ENCODE data around the gene PRRC2C. TPM values are rescaled to one million over a fixed set of nuclear protein-coding genes. Genes with fewer than 3 reads are reported as not detected.

PRRC2C gene
- total and polyA plus RNA-seq, 2 of the 4 experiments (the other 2 are of a cell fraction) = 54.0 to 58.3 TPM

GRCh38 chr1:171470726-171471125 lies 14.6 kb upstream of the PRRC2C start:
- H2BK20ac ChIP-seq (ENCODE audit: low read depth, low read length) = no peak overlapping the region
- H2BK120ac ChIP-seq (ENCODE audit: low read depth, low read length) = no peak overlapping the region
- dilution Hi-C loops (cut with HindIII; ENCODE audit: low sequenced_read_pairs, unreplicated experiment) = no loop called here
- H3K4ac ChIP-seq (ENCODE audit: low read depth, low read length) = no peak overlapping the region
- BruUV-seq (replicated peaks) = no TSS peak
- intact Hi-C loops (cut with micrococcal nuclease) = no loop called here
- H4K91ac ChIP-seq (ENCODE audit: insufficient read depth, low read depth, low read length) = no peak overlapping the region
- no peak overlapping the region for H3K9ac ChIP-seq (ENCODE audit: low read depth, low read length)
- H4K5ac ChIP-seq (ENCODE audit: low read depth, low read length) = no peak overlapping the region
- no peak overlapping the region for H2BK5ac ChIP-seq (ENCODE audit: low read depth, low read length, poor library complexity, severe bottlenecking)
- no peaks in the 10 kb centered on the region for H3K9me3 ChIP-seq (ENCODE audit: control insufficient read depth, insufficient read depth, low read length)
- DNase-seq = no peak
- H3K23ac ChIP-seq (ENCODE audit: low read depth, low read length) = no peak overlapping the region
- in situ Hi-C loops (cut with MboI; ENCODE audit: low sequenced_read_pairs) = no loop called here
- no peak overlapping the region for H2AK9ac ChIP-seq (replicated peaks; ENCODE audit: low read depth, low read length, poor library complexity)
- H3K56ac ChIP-seq (ENCODE audit: extremely low read depth, insufficient read depth, low read length) = no peak overlapping the region
- ChIA-PET CTCF (interaction anchor here (0.6 kb wide), 1 partner anchor 28 kb away, joined by 3 read pairs; no protein-coding TSS in a partner anchor), POLR2A (ENCODE audit: unreplicated experiment) (no interaction called here)
- no peak overlapping the region for H2AK5ac ChIP-seq (ENCODE audit: low read depth, low read length)
- TF ChIP-seq CTCF (conservative IDR thresholded peaks at IDR 0.05; ENCODE audit: low read depth, low read length) = no peak
- no peak for TF ChIP-seq RFX5 (IDR thresholded peaks at IDR 0.05; ENCODE audit: low read depth, low read length)
- no peak for TF ChIP-seq BHLHE40 (IDR thresholded peaks at IDR 0.05; ENCODE audit: low read depth, low read length)
- no peak for TF ChIP-seq RCOR1 (IDR thresholded peaks at IDR 0.05; ENCODE audit: insufficient replicate concordance, low read length)
- TF ChIP-seq MAFK (IDR thresholded peaks at IDR 0.05; ENCODE audit: low read depth, low read length) = no peak
- TF ChIP-seq CHD1 (IDR thresholded peaks at IDR 0.05; ENCODE audit: low read depth, low read length) = no peak
- TF ChIP-seq CEBPB (IDR thresholded peaks at IDR 0.05; ENCODE audit: low read depth, low read length) = no peak
- TF ChIP-seq FOS (IDR thresholded peaks at IDR 0.05; ENCODE audit: low read depth, low read length) = no peak
- TF ChIP-seq POLR2A (IDR thresholded peaks at IDR 0.05; ENCODE audit: low read depth, low read length) = no peak
- TF ChIP-seq SMC3 (IDR thresholded peaks at IDR 0.05; ENCODE audit: low read depth, low read length) = no peak
- TF ChIP-seq ELK1 (IDR thresholded peaks at IDR 0.05; ENCODE audit: borderline replicate concordance, low read depth, low read length) = no peak
- TF ChIP-seq RAD21 (IDR thresholded peaks at IDR 0.05; ENCODE audit: low read length) = no peak
- no peak for TF ChIP-seq MXI1 (IDR thresholded peaks at IDR 0.05; ENCODE audit: borderline replicate concordance, low read depth, low read length)
- TF ChIP-seq NFE2L2 (IDR thresholded peaks at IDR 0.05; ENCODE audit: low read depth, low read length) = no peak
- no peak for TF ChIP-seq USF2 (IDR thresholded peaks at IDR 0.05; ENCODE audit: low read depth, low read length)
- no peak for TF ChIP-seq MAZ (IDR thresholded peaks at IDR 0.05; ENCODE audit: borderline replicate concordance, low read depth, low read length)
- no peak overlapping the region for H2BK15ac ChIP-seq (ENCODE audit: low read depth, low read length)
- no peak overlapping the region for H4K8ac ChIP-seq (ENCODE audit: low read depth in 2 of 2, low read length in 2 of 2)
- ATAC-seq (ENCODE audit: low read depth) = no peak
- H3K14ac ChIP-seq (replicated peaks; ENCODE audit: low read depth, low read length) = no peak overlapping the region
- H3K27me3 ChIP-seq (ENCODE audit: control insufficient read depth, insufficient read depth, low read length) = no peaks in the 10 kb centered on the region
- no peaks in the 10 kb centered on the region for H3K4me1 ChIP-seq (ENCODE audit: control insufficient read depth, insufficient read depth, low read length)
- H3K36me3 ChIP-seq (ENCODE audit: control insufficient read depth, insufficient read depth, low read length) = no peaks in the 10 kb centered on the region
- no peak overlapping the region for H3K27ac ChIP-seq (ENCODE audit: insufficient read depth, low read length)
- H3K4me3 ChIP-seq (ENCODE audit: insufficient read depth, low read depth, low read length) = no peak overlapping the region
- no peaks in the 10 kb centered on the region for H3K79me1 ChIP-seq (ENCODE audit: low read depth in 1 of 2, low read length in 2 of 2)
- H4K20me1 ChIP-seq (ENCODE audit: insufficient read depth, low read length) = no peaks in the 10 kb centered on the region
- 0 out of 2 replicates have a peak, but pooled peaks cover 3% of the 10 kb centered on the region for H3K9me1 ChIP-seq (ENCODE audit: insufficient read depth, low read length)
- H2AFZ ChIP-seq (replicated peaks; ENCODE audit: low read length, poor library complexity) = no peak overlapping the region
- H3K18ac ChIP-seq (ENCODE audit: low read depth, low read length) = no peak overlapping the region
- no CpG with 5 or more reads among the region's 1 CpG for WGBS, 2 experiments (ENCODE audit: extremely low coverage in 2 of 2, insufficient read length in 1 of 2)
- H3K4me2 ChIP-seq (ENCODE audit: low read depth, low read length) = no peak overlapping the region

Measured in IMR-90 (cell line).